HG03139 (cell line): ENCODE data around the gene HOXD3.

Source experiments
- ATAC-seq: cut with Tn5 transposase; IDR thresholded peaks from one replicate; pipeline ENCODE4 v1.9.1; 2021; ENCODE audit not compliant: unreplicated experiment

The HOXD3 gene

DNA sequence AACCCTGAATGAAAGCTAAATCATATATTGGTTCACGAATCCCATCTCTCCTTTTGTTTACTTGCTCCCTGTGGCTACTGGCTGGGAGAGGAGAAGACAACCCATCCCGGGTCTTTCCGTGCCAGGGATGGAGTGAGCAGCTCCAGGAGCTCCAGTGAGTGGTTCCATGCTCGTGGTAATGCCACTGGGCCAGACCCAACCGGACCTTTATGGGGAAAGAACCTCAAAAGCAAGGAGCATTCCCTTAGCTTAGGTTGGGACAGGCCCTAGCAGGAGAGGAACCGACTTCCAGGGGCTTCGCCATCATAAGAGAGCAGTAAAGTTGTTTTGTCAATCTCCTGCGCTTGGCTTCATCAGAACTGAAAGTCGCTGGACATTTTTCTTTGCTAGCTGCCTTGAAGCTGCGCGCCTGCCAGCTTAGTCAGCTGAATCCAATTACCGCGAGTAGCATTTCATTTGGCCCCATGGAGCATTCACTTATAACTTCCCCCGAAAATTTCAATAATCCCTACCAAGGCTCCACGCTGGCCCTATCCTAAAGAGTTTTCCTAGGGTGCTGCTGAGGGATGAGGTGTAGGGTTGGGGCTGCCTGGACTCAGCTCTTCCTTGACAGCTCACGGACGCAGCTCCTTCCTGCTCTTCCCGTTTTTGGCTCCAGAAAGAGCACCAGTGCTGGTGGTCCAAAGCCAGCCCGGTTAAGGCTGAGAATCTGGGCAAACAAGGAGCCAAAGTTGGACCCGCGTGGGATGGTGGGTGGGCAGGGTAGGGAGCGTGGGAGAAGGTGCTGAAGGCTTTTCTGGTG lies 4.9 kb downstream of the HOXD3 start:
- ATAC-seq, result no peak

DNA sequence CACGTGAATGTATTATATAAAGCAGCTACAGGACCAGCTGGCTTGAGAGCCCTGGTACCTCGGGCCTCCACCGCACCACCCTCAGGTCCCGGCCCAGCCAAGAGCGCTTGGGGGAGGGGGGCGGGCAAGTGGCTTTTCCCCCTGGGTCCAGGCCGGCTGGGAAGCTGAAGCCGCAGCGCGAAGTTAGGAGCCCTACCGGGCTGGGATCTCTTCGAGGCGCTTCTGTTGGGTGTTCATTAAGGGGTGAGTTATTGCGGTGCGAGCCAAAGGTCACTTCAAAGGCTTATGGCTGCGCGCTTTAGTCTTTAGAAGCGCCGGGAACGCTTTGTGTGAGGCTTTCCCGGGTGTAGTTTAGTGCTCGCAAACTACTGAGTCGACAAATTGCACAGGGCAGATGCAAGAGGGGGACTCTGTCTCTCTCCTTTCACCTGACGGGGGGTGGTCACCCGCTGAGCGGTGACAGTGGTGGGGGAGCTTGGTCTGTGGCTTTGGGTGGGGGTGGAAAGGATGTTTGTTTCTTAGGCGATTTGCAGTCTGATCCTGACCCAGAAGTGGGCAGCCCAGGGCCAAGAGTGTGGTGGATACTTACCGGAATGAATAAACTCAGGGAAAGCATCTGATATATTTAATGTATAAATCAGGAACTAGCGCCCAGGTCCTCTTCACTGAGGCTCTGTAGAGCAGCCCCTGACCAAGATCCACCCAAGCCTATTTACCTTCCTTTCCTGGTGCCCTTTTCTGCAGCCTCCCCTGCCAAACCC lies 6.0 kb downstream of the HOXD3 start:
- no peak for ATAC-seq

DNA sequence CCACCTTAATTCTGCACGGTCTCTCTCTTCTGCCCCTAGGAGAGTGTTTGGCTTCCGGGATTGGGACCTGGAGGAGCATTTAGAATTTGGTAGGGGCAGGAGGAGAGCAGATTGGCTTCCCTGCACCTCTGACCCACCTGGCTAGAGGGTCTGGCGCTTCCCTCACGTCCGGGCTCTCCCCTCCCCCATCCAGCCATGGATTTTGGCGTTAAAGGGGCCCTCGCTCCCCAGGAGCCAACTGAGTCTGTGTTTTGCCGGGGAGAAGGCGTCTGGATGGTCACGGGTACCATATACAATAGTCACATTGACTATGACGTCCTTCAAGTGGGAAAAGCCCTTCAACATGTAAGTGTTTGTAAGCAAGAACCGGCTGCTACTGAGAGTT lies 6.6 kb downstream of the HOXD3 start:
- ATAC-seq, result no peak

DNA sequence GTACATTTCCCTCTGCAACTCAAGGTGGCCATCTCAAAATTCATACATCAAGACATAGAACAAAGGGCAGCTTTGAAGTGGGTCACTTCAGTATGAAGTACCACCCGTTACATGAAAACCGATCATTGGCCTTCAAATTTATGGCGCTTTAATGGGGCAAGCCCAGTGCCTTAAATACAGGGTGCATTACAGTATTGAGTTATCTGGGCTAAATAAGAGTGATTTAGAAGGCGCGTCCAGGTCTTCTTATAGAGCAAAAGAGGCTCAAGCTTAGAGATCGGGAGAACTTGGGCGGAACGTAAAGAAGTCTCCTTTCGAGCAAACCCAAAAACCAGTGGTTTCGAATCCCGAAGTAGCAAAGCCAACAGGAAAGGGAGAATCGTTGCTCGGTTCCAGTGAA lies 7.1 kb downstream of the HOXD3 start:
- ATAC-seq, result no peak

DNA sequence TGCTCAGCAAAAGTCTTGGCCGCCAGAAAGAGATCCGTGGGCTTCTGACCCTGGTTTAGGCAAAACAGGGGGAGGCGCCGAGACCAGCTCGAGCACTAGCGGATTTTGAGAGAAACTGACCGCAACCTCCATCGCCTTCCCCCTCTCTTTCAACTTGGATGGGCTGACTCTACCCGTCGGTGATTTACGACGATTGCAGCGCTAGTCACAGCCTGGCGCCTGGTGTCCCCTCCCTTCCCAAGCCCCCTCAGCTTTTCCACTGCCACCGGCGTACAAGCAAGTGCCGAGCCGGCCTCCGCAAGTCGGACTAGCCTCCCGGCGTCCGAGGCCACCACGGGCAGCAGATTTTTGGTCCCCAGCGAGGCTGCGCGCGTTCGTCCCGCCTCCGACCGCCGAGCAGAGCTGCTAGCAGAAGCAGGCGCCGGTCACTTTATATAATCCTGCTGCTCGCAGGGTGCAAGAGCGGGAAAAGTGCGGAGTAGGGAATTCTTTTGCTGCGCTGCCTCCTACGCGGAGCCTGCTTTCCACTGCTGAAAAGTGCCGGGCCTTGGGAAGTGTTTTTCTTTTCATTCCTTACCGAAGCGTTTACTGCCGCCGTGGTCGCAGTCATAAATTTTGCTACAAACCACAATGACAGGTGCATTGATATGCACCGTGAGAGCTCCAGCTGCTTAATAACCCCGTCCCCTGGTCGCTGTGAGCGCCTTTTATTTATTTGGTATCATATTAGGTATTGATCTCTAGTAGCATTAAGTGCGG lies 7.7 kb downstream of the HOXD3 start:
- ATAC-seq, result no peak

DNA sequence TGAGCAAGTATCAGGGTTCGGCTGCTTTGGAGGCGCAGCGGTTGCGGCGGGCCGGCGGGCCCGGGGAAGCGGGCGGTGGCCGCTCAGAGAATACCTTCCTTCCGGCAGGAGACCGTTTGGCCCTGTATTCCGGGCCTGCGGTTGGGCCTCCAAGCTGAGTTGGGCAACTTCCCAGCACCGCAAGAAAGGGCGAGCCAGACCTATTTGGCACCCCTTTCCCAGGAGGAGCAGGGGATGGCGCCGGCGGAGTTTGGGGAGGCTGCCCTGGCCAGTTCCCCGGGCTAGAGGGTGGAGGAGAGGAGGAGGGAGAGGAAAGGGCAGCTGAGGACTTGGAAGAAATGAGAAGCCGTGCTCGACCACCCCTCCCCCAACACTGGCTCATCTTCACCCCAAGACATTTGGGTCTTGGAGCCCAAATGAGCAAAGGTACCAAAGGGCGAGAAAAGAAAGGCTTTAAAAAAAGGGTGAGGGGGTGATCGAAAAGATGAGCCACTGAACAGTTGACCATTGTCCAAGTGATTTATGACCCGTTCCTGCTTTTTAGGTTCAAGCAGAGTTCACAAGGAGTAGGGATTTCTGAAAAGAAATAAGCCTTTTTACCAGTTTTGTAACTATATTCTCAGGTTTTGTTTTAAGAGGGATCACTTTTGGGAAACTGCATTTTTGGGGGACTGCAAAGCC lies 8.4 kb downstream of the HOXD3 start:
- ATAC-seq, result no peak

DNA sequence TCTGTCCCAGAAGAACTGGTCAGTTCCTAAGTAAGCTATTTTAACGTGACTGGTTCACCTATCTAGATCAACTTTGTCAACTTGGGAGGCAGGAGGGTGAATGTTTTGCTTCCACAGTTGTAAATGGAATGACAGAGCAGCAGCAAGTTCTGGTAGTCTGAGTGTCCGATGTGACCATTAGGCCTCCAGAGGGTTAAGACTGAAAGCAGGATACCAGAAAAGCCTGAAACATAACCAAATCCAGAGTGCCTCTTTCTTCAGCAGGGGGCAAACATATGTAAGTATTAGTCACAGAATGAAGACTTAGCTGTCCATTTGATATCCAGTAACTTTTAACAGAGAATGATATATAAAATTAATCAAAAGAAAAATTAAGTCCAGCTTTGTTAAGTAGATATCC lies 9.2 kb downstream of the HOXD3 start:
- ATAC-seq, result no peak

DNA sequence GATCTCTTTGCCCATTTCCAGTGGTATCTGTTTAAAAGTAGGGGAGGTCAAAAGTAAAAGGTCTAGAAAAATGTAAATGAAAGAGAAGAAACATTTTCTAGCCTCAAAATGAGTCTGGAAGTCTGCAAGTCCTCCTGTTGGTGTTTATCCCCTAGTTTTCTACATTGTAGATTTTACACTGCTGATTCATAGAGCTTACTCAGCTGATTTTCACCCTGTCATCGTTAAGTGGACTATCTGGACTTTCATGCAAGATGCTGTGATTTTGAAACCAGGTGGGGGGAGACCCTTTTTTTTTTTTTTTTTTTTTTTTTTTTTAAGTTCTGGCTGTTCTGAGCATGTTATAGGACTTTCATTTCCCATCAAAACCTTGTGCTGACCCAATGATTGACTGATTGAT lies 10.3 kb downstream of the HOXD3 start:
- ATAC-seq, result no peak

DNA sequence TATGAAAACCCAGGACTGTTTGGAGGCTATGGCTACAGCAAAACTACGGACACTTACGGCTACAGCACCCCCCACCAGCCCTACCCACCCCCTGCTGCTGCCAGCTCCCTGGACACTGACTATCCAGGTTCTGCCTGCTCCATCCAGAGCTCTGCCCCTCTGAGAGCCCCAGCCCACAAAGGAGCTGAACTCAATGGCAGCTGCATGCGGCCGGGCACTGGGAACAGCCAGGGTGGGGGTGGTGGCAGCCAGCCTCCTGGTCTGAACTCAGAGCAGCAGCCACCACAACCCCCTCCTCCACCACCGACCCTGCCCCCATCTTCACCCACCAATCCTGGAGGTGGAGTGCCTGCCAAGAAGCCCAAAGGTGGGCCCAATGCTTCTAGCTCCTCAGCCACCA lies 12.1 kb downstream of the HOXD3 start:
- ATAC-seq, result no peak

DNA sequence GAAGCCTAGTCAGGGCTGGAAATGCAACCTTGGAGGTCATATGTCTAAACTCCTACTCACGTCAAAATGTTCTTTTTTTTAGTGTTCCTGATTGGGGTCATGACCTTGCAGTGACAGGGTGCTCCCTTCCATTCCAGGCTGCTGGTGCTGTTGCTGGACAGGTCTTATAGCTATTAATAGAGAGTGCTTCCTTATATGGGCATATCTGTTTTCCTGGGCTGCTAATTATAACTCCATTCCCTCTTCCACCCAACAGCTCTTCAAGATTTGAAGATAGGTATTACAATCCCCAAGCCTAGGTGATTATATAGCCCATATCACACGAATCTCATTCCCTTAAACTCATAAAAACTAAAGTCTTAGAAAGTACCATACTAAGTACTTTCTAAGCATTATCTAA lies 12.6 kb downstream of the HOXD3 start:
- ATAC-seq, result no peak

DNA sequence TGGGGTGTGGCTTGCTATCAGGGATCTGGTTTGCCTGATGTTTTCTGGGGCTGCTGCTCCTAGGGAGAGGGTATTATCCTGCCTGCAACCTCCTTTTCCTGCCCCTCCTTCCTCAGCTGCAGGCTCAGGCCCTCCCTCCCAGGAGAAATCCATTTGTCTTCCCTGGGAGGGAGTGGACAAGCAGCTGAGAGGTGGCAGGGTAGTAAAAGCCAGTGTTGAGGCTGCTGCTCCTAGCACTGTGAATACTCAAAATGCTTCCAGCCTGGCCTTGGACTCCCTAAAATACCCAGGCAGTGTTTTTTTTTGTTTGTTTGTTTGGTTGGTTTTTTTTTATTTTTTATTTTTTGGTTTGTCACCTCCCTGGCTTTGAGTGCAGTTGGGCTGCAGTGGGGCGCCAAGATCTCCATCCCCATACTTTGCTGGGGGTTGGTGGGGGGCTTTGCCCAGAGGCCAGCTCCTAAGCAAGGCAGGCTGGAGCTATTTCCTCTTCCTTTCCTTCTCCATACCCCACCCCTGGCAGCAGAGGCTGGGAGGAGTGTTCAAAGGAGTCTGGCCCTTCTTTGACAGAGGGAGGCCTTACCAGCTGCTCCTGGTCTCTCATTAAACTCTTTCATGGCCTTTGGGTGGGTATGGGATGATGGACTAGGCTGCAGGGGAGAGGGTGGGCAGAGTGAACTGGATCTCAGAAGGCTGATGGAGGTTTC lies 13.6 kb downstream of the HOXD3 start:
- ATAC-seq, result no peak

DNA sequence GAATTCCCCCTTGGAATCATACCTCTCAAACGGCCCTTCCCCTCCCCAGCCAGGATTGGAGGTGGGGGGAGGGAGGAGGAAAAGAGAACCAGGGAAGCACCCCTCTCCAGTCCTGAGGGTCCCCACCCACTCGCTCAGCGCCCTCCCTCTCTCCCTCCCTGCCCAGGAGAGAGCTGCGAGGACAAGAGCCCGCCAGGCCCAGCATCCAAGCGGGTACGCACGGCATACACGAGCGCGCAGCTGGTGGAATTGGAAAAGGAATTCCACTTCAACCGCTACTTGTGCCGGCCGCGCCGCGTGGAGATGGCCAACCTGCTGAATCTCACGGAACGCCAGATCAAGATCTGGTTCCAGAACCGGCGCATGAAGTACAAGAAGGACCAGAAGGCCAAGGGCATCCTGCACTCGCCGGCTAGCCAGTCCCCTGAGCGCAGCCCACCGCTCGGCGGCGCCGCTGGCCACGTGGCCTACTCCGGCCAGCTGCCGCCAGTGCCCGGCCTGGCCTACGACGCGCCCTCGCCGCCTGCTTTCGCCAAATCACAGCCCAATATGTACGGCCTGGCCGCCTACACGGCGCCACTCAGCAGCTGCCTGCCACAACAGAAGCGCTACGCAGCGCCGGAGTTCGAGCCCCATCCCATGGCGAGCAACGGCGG lies 14.4 kb downstream of the HOXD3 start:
- ATAC-seq, result no peak

DNA sequence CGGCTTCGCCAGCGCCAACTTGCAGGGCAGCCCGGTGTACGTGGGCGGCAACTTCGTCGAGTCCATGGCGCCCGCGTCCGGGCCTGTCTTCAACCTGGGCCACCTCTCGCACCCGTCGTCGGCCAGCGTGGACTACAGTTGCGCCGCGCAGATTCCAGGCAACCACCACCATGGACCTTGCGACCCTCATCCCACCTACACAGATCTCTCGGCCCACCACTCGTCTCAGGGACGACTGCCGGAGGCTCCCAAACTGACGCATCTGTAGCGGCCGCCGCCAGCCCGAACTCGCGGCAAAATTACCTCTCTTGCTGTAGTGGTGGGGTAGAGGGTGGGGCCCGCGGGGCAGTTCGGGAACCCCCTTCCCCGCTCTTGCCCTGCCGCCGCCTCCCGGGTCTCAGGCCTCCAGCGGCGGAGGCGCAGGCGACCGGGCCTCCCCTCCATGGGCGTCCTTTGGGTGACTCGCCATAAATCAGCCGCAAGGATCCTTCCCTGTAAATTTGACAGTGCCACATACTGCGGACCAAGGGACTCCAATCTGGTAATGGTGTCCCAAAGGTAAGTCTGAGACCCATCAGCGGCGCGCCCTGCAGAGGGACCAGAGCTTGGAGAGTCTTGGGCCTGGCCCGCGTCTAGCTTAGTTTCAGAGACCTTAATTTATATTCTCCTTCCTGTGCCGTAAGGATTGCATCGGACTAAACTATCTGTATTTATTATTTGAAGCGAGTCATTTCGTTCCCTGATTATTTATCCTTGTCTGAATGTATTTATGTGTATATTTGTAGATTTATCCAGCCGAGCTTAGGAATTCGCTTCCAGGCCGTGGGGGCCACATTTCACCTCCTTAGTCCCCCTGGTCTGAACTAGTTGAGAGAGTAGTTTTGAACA lies 15.1 kb downstream of the HOXD3 start:
- ATAC-seq, result no peak

DNA sequence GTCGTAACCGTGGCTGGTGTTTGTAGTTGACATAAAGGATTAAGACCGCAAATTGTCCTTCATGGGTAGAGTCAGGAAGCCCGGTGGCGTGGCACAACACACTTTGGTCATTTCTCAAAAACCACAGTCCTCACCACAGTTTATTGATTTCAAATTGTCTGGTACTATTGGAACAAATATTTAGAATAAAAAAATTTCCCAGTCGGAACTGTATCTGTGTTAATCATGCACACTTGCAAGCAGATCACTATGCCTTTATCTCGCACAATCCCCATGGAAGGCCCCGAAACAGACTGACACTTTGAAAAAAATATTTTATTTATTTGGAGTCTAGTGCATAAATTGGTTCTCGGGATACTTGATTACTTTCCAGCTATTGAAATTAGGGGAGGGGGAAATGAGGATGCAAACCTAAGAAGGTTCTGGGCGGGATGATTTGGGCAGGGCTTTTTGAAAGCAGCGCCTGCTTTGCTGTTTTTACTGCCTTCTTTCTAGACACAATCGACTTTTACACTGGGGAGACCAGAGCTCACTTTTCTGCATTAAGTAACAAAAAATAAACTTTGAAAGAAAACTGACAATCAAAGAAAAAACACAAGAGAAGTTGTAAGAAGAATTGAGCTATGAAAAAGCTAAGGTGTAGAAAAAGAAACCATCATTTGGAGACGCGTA lies 15.9 kb downstream of the HOXD3 start:
- ATAC-seq, result no peak

DNA sequence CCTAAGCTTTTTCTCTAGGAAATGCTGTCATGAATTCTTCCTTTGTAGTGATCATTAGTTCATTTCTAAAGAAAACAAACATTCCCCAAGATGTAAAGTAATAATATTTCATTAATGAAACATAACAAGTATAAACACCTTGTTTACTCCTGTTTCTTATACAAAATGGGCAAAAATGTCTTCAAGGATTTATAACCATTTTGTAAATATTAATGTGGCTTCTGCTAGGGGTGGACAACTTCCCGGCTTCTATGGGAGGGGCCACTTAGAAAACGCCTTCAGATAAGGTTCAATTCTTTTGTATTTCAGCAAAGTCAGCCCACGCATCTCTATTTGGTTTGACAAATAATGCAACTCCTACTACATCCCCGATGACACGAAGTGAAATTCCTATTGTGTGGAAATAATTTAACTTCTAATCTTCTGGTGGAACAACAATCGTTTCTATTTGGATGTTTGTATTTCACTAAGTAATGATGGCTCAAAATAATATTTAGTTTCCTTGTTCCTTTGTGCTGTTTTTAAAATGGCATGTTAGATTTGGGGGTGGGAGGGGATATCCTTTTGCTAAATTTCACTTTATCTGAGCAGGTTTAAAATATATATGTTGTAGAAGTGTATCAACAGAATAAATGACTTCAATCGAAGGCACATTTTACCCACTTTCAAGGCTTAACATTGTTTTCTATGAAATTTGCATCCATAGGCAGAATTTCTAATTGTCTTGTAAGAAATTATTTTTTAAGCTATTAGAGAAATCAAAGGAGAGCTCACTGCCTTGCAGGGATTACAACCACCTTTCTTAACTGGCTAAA lies 16.7 kb downstream of the HOXD3 start:
- ATAC-seq, result no peak

DNA sequence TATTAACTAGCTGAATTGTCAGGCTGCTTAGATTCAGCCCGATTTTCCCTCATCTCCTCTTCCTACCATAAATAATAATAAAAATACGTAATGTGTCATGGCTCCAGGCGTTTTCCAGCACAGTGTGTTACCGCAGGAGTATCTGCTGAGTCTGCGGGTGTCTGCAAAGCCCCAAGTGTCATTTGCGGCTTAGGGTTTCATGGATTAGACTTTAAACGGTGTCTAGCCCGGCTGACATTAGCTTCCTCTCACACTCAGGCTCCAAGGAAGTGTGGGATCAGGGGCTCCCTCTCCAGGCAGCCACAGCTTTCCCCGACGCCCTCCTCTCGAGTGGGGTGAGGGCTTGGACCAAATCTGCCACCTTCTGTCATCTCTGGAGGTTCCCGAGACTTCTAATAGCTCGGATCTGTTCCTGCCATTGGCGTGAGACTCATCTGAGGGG lies 17.3 kb downstream of the HOXD3 start:
- no peak for ATAC-seq

DNA sequence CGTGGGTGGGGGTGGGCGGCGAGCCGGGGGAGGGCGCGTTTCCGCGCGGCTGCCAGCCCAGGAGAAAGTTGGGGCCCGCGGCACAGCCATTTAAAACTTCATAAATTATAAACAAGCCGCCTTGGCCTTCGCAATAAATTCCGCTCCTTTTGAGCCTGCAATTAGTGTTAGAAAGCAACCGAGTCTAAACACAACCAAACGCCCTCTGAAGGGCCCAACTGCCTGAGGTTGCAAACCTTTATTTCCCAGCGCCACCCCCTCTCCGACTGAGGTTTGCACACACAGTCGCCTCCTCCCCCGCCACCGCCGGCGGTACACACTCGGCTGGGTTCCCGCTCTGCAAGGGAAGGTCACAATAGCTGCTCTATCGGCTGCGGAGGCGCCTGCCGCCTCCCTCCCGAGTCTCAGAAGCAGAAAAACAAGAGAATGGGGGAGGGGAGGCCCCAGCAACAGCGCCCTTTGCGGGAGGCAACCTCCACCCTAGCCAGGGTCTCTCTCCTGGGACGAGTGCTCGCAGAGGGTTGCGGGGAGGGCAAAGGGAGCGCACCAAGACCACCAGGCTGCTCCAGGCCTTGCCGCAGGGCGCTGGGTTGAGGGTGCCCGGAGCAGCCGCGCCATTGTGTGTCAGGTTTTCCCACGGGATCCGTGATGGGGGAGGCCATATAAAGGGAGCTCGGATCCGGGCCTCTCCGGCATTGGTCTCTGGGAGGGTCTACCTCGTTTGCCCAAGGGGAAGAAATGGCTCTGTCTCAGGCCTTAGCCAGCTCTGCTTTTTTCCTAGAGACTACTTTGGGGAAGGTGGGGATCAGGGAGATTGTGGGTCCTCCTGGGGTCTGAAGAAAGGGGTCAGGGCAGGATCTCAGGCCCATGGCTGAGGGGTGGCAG lies 18.0 kb downstream of the HOXD3 start:
- ATAC-seq, result no peak
